HepG2 (cell line): ENCODE measurements around the gene FCN3. TPM values are rescaled to one million over a fixed set of nuclear protein-coding genes. Genes with fewer than 3 reads are reported as not detected.

Source experiments
- CEBPG ChIP-seq: IDR thresholded peaks from 2 replicates; pipeline ENCODE4 v1.6.1; 2016
- KDM6A ChIP-seq: IDR thresholded peaks from 2 replicates; pipeline ENCODE4 v1.6.1; 2016; ENCODE audit warnings: low read depth
- PAWR ChIP-seq: sonication (generic); formaldehyde crosslinking; IDR thresholded peaks from 2 replicates; pipeline ENCODE4 v1.4.0; 2020; ENCODE audit warnings: missing genetic modification reagents, mild to moderate bottlenecking, borderline replicate concordance
- SATB2 ChIP-seq: sonication (generic); formaldehyde crosslinking; IDR thresholded peaks from 2 replicates; pipeline ENCODE4 v1.5.0; 2020; ENCODE audit warnings: missing genetic modification reagents
- THRA ChIP-seq: sonication (generic); formaldehyde crosslinking; IDR thresholded peaks from 2 replicates; pipeline ENCODE4 v1.4.0; 2020; ENCODE audit warnings: missing genetic modification reagents, borderline replicate concordance
- ZBTB10 ChIP-seq: sonication (generic); formaldehyde crosslinking; IDR thresholded peaks from 2 replicates; pipeline ENCODE4 v1.4.0; 2020; ENCODE audit warnings: missing genetic modification reagents, borderline replicate concordance
- ZNF256 ChIP-seq: sonication (generic); formaldehyde crosslinking; conservative IDR thresholded peaks from 2 replicates; pipeline ENCODE4 v1.4.0; 2020; ENCODE audit warnings: missing genetic modification reagents
- ZNF317 ChIP-seq: sonication (generic); formaldehyde crosslinking; IDR thresholded peaks from 2 replicates; pipeline ENCODE4 v1.5.0; 2020; ENCODE audit warnings: mild to moderate bottlenecking, missing genetic modification reagents
- polyA plus RNA-seq, 8 experiments: library from polyadenylated mRNA; depleted of rRNA in 3 of 8; stranded (reverse) in 7 of 8; unstranded in 1 of 8; fragments of >200 nt; fragmentation: Illumina TruSeq in 4 of 8; extraction: Trizol in 4 of 8; gene quantifications; 2 replicates each; pipeline versions ENCODE4 v1.2.1 to v1.2.3, GENCODE V29; 2011 to 2016; ENCODE audit warnings: low read depth in 4 of 8, missing spikeins in 1 of 8, mixed read lengths in 1 of 8; ENCODE audit not compliant: insufficient read depth in 1 of 8
- total RNA-seq, 5 experiments: library from RNA; depleted of rRNA; stranded (reverse); fragments of >200 nt; fragmentation: Illumina TruSeq; extraction: Trizol; gene quantifications; 2 replicates each; pipeline ENCODE4 v1.2.3, GENCODE V29; 2016; ENCODE audit warnings: low read depth in 1 of 5
- TF ChIP-seq, protein P1 (sequence below): sonication (generic); formaldehyde crosslinking; IDR thresholded peaks from 2 replicates; pipeline ENCODE4 v1.4.0; 2020; ENCODE audit warnings: low read depth, mild to moderate bottlenecking, missing genetic modification reagents
- TF ChIP-seq, protein P2 (sequence below): sonication (generic); formaldehyde crosslinking; IDR thresholded peaks from 2 replicates; pipeline ENCODE4 v1.4.0; 2020; ENCODE audit warnings: mild to moderate bottlenecking, missing genetic modification reagents
- TF ChIP-seq, protein P3 (sequence below): sonication (generic); formaldehyde crosslinking; IDR thresholded peaks from 2 replicates; pipeline ENCODE4 v1.5.0; 2020; ENCODE audit warnings: mild to moderate bottlenecking, missing genetic modification reagents, borderline replicate concordance
- TF ChIP-seq, protein P4 (sequence below): sonication (generic); formaldehyde crosslinking; conservative IDR thresholded peaks from 2 replicates; pipeline ENCODE4 v1.5.0; 2020; ENCODE audit warnings: missing genetic modification reagents
- TF ChIP-seq, protein P5 (sequence below): sonication (generic); formaldehyde crosslinking; IDR thresholded peaks from 2 replicates; pipeline ENCODE4 v1.9.0; 2021; ENCODE audit warnings: missing genetic modification reagents, borderline replicate concordance

FCN3 gene
- total and polyA plus RNA-seq, 2 of the 13 experiments (the other 11 are each of a cell fraction or from before 2014, with no cell fraction given): not detected

DNA sequence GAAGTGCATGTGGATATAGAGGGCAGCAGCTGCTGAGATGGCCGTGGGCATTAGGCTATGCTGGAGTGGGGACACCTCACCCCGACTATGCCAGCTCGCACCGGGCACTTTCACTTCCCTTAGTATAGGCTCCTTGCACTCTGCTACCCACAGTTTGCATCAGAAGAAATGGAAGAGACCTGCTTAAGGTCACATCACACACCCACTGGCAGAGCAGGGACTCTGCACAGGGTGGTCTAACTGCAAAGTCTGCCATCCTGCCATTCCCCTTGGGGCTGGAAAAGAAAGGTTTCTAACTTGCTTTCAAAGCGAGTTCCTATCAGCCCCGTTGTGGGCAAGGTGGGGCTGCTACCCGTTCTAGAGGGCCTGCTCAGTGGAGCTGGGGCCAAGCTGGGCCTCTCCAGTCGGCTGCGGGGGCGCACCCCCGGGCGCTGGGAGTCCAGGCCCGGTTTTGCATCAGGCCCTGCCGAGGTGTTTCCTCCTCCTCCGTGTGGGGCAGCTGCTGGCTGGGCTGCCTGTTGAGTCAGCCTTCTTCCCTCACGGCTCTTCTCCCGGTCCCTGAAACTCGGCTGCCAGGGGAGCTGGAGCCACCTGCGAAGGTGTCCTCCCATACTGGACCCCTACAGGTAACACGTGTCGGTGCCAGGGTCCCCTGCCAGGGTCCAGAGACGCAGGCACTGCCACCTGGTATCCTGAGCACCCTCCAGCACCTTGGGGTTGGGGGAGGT lies 32.9 kb downstream of the FCN3 start, which contains the start of gene SYTL1 (continued):
- no peak for TF ChIP-seq KDM6A (CRISPR knock-in tag)
- TF ChIP-seq, protein P1, sequence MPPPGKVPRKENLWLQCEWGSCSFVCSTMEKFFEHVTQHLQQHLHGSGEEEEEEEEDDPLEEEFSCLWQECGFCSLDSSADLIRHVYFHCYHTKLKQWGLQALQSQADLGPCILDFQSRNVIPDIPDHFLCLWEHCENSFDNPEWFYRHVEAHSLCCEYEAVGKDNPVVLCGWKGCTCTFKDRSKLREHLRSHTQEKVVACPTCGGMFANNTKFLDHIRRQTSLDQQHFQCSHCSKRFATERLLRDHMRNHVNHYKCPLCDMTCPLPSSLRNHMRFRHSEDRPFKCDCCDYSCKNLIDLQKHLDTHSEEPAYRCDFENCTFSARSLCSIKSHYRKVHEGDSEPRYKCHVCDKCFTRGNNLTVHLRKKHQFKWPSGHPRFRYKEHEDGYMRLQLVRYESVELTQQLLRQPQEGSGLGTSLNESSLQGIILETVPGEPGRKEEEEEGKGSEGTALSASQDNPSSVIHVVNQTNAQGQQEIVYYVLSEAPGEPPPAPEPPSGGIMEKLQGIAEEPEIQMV (CRISPR knock-in tag): no peak
- TF ChIP-seq ZBTB10 (CRISPR knock-in tag): 0 out of 2 replicates have a peak, but pooled peaks have one; percentile 33
- TF ChIP-seq, protein P2, sequence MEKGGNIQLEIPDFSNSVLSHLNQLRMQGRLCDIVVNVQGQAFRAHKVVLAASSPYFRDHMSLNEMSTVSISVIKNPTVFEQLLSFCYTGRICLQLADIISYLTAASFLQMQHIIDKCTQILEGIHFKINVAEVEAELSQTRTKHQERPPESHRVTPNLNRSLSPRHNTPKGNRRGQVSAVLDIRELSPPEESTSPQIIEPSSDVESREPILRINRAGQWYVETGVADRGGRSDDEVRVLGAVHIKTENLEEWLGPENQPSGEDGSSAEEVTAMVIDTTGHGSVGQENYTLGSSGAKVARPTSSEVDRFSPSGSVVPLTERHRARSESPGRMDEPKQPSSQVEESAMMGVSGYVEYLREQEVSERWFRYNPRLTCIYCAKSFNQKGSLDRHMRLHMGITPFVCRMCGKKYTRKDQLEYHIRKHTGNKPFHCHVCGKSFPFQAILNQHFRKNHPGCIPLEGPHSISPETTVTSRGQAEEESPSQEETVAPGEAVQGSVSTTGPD (CRISPR knock-in tag): no peak
- TF ChIP-seq PAWR (CRISPR knock-in tag): no peak
- TF ChIP-seq, protein P3, sequence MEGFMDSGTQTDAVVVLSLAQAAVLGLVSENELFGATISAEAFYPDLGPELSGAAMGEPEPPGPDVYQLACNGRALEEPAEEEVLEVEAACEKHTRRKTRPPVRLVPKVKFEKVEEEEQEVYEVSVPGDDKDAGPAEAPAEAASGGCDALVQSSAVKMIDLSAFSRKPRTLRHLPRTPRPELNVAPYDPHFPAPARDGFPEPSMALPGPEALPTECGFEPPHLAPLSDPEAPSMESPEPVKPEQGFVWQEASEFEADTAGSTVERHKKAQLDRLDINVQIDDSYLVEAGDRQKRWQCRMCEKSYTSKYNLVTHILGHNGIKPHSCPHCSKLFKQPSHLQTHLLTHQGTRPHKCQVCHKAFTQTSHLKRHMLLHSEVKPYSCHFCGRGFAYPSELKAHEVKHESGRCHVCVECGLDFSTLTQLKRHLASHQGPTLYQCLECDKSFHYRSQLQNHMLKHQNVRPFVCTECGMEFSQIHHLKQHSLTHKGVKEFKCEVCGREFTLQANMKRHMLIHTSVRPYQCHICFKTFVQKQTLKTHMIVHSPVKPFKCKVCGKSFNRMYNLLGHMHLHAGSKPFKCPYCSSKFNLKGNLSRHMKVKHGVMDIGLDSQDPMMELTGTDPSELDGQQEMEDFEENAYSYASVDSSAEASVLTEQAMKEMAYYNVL (CRISPR knock-in tag): no peak
- peak; percentile 13; the same call in 1 of the 2 replicates for TF ChIP-seq CEBPG (CRISPR knock-in tag)
- no peak for TF ChIP-seq ZNF317 (CRISPR knock-in tag)
- TF ChIP-seq, protein P4, sequence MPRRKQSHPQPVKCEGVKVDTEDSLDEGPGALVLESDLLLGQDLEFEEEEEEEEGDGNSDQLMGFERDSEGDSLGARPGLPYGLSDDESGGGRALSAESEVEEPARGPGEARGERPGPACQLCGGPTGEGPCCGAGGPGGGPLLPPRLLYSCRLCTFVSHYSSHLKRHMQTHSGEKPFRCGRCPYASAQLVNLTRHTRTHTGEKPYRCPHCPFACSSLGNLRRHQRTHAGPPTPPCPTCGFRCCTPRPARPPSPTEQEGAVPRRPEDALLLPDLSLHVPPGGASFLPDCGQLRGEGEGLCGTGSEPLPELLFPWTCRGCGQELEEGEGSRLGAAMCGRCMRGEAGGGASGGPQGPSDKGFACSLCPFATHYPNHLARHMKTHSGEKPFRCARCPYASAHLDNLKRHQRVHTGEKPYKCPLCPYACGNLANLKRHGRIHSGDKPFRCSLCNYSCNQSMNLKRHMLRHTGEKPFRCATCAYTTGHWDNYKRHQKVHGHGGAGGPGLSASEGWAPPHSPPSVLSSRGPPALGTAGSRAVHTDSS (CRISPR knock-in tag): no peak
- TF ChIP-seq ZNF256 (CRISPR knock-in tag): no peak
- peak; percentile 24; the same call in 1 of the 2 replicates for TF ChIP-seq THRA
- TF ChIP-seq SATB2 (CRISPR knock-in tag): no peak
- TF ChIP-seq, protein P5, sequence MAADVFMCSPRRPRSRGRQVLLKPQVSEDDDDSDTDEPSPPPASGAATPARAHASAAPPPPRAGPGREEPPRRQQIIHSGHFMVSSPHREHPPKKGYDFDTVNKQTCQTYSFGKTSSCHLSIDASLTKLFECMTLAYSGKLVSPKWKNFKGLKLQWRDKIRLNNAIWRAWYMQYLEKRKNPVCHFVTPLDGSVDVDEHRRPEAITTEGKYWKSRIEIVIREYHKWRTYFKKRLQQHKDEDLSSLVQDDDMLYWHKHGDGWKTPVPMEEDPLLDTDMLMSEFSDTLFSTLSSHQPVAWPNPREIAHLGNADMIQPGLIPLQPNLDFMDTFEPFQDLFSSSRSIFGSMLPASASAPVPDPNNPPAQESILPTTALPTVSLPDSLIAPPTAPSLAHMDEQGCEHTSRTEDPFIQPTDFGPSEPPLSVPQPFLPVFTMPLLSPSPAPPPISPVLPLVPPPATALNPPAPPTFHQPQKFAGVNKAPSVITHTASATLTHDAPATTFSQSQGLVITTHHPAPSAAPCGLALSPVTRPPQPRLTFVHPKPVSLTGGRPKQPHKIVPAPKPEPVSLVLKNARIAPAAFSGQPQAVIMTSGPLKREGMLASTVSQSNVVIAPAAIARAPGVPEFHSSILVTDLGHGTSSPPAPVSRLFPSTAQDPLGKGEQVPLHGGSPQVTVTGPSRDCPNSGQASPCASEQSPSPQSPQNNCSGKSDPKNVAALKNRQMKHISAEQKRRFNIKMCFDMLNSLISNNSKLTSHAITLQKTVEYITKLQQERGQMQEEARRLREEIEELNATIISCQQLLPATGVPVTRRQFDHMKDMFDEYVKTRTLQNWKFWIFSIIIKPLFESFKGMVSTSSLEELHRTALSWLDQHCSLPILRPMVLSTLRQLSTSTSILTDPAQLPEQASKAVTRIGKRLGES: no peak
